SU-DHL-6 (cell line): ENCODE measurements around the gene MUTYH.

Experiments used
- H2AFZ ChIP-seq: fragments of 200-600 bp; sonication (generic); 2 replicates; pipeline ENCODE4 v1.6.1; 2014; ENCODE audit warnings: low read depth, mild to moderate bottlenecking, moderate library complexity, mixed read lengths, antibody characterized with exemption, low read length; ENCODE audit not compliant: severe bottlenecking
- H3F3A ChIP-seq: fragments of 200-600 bp; shearing (Covaris generic); 2 replicates; pipeline ENCODE4 v1.6.0; 2016; ENCODE audit warnings: antibody characterized with exemption, mild to moderate bottlenecking; ENCODE audit not compliant: insufficient read depth
- H3K27ac ChIP-seq: fragments of 200-600 bp; sonication (generic); 2 replicates; pipeline ENCODE4 v1.5.1; 2016; ENCODE audit warnings: low read depth, mild to moderate bottlenecking, low read length, moderate library complexity, mixed read lengths
- H3K27me3 ChIP-seq: fragments of 200-600 bp; sonication (generic), shearing (Covaris generic); 2 replicates; pipeline ENCODE4 v1.6.0; 2014; ENCODE audit warnings: mild to moderate bottlenecking, low read length
- H3K36me3 ChIP-seq: fragments of 200-600 bp; sonication (generic); 2 replicates; pipeline ENCODE4 v1.6.1; 2014; ENCODE audit warnings: mild to moderate bottlenecking, low read length, mixed read lengths
- H3K4me2 ChIP-seq: fragments of 300-600, 200-600 bp; shearing (Covaris generic), sonication (generic); 2 replicates; pipeline ENCODE4 v1.6.0; 2014; ENCODE audit warnings: low read length, low read depth, mild to moderate bottlenecking; ENCODE audit not compliant: poor library complexity, severe bottlenecking
- H3K4me3 ChIP-seq: fragments of 200-600 bp; sonication (generic); 2 replicates; pipeline ENCODE4 v1.5.1; 2014; ENCODE audit warnings: antibody characterized with exemption, low read length, mild to moderate bottlenecking, mixed read lengths; ENCODE audit not compliant: insufficient read depth, poor library complexity, severe bottlenecking
- H3K79me2 ChIP-seq: fragments of 200-600 bp; sonication (generic); 2 replicates; pipeline ENCODE4 v1.6.1; 2014; ENCODE audit warnings: mild to moderate bottlenecking, low read length, moderate library complexity; ENCODE audit not compliant: insufficient read depth
- H3K9ac ChIP-seq: fragments of 200-600 bp; sonication (generic); 2 replicates; pipeline ENCODE4 v1.7.0; 2014; ENCODE audit warnings: mild to moderate bottlenecking, low read length
- H3K9me2 ChIP-seq: fragments of 200-600 bp; sonication (generic); replicated peaks from 2 replicates; pipeline ENCODE4 v1.6.1; 2014; ENCODE audit warnings: low read length; ENCODE audit not compliant: insufficient read depth
- H3K9me3 ChIP-seq: fragments of 200-600 bp; sonication (generic); 2 replicates; pipeline ENCODE4 v1.6.1; 2014; ENCODE audit warnings: low read length, mixed read lengths; ENCODE audit not compliant: insufficient read depth
- H4K20me1 ChIP-seq: fragments of 200-600 bp; sonication (generic); 2 replicates; pipeline ENCODE4 v1.6.1; 2014; ENCODE audit warnings: low read depth, mild to moderate bottlenecking, antibody characterized with exemption, low read length, moderate library complexity, mixed read lengths
- CTCF ChIP-seq: fragments of 200-600 bp; sonication (generic); IDR thresholded peaks from one replicate; pipeline ENCODE4 v1.5.1; 2017; ENCODE audit warnings: antibody characterized with exemption, mild to moderate bottlenecking, low read length, moderate library complexity; ENCODE audit not compliant: insufficient read depth, poor library complexity, severe bottlenecking
- EZH2phosphoT487 ChIP-seq: fragments of 200-600 bp; sonication (generic), shearing (Covaris generic); conservative IDR thresholded peaks from 2 replicates; pipeline ENCODE4 v1.6.1; 2018; ENCODE audit warnings: mild to moderate bottlenecking, antibody characterized with exemption, low read length, moderate library complexity, mixed read lengths

MUTYH gene

GRCh38 chr1:45326627-45327623 is 13.3 kb downstream of the MUTYH start, which contains the start of gene HPDL:
TSS of gene HPDL (plus strand) at chr1:45326895. CDS start at chr1:45327149, 254 bp downstream.
- Histone ChIP-seq H3K9me3 (no peaks in the 10 kb centered on the region), H3K4me3 (peak within 1 kb of the TSS; percentile 61), H4K20me1 (no peaks in the 10 kb centered on the region), H3K9me2 (no peaks in the 10 kb centered on the region), H3K27ac (peak within 1 kb of the TSS; percentile 76), H3K9ac (peak within 1 kb of the TSS; percentile 88), H3K36me3 (no peaks in the 10 kb centered on the region), H3K79me2 (peaks cover 25% of the 10 kb centered on the region), H3K4me2 (peak within 1 kb of the TSS; percentile 96), H3K27me3 (no peaks in the 10 kb centered on the region), H2AFZ (peak within 1 kb of the TSS; percentile 99), H3F3A (peaks cover 13% of the 10 kb centered on the region; the same call in 1 of the 2 replicates)
- TF ChIP-seq CTCF (peak; percentile 18), EZH2phosphoT487 (no peak)

- H3K4me2 ChIP-seq: peak overlapping the region; percentile 96
- TF ChIP-seq EZH2phosphoT487 (no peak), CTCF (no peak)
- peaks cover 13% of the 10 kb centered on the region; the same call in 1 of the 2 replicates for H3F3A ChIP-seq
- no peak overlapping the region for H3K27ac ChIP-seq
- peak overlapping the region; percentile 61 for H3K4me3 ChIP-seq
- peaks cover 25% of the 10 kb centered on the region for H3K79me2 ChIP-seq
- no peaks in the 10 kb centered on the region for H3K9me2 ChIP-seq
- H3K9me3 ChIP-seq: no peaks in the 10 kb centered on the region
- peak overlapping the region; percentile 99 for H2AFZ ChIP-seq
- H3K9ac ChIP-seq: peak overlapping the region; percentile 88
- no peaks in the 10 kb centered on the region for H3K36me3 ChIP-seq
- H3K27me3 ChIP-seq: no peaks in the 10 kb centered on the region
- H4K20me1 ChIP-seq: no peaks in the 10 kb centered on the region
Observed at GRCh38 chr1:45325851-45326506, 14.3 kb downstream of the MUTYH start.

GRCh38 chr1:45322486-45323040 is 17.7 kb downstream of the MUTYH start:
- H3K36me3 ChIP-seq: no peaks in the 10 kb centered on the region
- no peak for TF ChIP-seq CTCF
- TF ChIP-seq EZH2phosphoT487: no peak
- H3K79me2 ChIP-seq: peaks cover 11% of the 10 kb centered on the region
- H3K4me2 ChIP-seq: no peak overlapping the region
- H3F3A ChIP-seq: 0 out of 2 replicates have a peak, but pooled peaks cover 7% of the 10 kb centered on the region
- no peak overlapping the region for H3K27ac ChIP-seq
- no peaks in the 10 kb centered on the region for H4K20me1 ChIP-seq
- no peaks in the 10 kb centered on the region for H3K9me2 ChIP-seq
- H3K9me3 ChIP-seq: no peaks in the 10 kb centered on the region
- H3K27me3 ChIP-seq: no peaks in the 10 kb centered on the region
- H3K4me3 ChIP-seq: no peak overlapping the region
- no peak overlapping the region for H3K9ac ChIP-seq
- no peak overlapping the region for H2AFZ ChIP-seq
